ENCODE results near the gene HMG20B.

HMG20B gene

DNA sequence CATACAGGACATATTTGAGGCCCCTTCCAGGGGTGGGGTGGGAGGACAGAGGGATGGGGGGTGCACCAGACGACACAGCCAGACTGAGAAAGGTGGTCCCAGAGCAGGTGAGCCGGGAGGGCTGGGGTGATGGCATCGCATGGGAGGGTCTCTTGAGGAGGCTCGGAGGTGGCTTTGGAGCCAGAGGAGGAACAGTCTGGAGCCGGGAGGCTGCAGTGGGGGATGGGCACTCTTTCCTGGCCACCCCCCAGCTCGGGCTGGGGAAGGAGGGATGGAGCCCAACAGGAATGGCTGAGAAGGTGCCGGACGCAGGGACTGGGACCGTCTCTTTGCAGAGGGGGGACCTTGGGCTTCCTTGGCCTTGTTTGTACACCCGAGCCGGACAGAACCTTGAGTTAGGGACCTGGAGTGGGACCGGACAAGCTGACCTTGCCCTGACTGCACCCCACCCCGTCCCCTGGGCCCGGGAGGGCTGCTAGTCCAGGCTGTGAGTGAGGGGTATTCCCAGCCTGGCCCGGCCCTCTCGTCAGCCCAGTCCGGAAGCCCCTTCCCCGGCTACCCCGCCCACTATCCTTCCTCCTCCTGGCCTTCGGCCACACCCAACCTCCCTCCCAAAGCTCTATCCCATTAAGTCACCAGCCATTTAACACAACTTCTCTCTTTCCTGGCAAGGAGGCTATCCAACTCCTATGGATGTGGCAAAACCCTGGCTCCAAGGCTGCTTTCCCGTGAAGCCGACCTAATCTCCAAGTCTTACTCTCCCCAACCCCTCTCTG lies 34.7 kb downstream of the HMG20B start:
- DNase-seq (ENCODE audit: low read depth in 2 of 2), result no peak

DNA sequence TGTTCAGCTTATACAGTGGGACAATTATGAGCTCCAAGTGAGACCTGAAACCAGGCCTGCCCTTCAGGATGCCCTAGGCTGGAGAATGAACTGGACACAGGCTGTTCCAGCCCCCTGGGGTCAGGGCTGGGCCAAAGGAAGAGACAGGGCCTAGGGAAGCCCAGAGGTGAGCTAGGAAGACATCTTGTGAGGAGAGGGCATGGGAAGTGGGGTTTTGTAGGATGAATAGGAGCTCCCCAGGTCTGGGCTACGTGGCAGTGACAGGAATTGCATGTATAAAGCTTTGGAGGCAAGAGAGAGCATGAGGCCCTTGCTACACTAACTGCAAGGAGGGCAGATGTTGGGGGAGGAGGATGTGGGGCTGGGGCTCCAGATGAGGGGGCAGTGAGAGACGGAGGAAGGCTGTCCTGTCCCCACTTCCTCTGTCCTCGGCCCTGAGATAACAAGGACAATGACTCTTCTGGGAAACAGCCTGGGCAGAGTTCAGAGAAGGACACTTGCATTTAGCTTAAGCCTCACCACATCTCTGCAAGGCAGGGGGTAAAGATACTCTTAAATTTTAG lies 35.4 kb downstream of the HMG20B start:
- no peak for DNase-seq (ENCODE audit: low read depth in 2 of 2)

DNA sequence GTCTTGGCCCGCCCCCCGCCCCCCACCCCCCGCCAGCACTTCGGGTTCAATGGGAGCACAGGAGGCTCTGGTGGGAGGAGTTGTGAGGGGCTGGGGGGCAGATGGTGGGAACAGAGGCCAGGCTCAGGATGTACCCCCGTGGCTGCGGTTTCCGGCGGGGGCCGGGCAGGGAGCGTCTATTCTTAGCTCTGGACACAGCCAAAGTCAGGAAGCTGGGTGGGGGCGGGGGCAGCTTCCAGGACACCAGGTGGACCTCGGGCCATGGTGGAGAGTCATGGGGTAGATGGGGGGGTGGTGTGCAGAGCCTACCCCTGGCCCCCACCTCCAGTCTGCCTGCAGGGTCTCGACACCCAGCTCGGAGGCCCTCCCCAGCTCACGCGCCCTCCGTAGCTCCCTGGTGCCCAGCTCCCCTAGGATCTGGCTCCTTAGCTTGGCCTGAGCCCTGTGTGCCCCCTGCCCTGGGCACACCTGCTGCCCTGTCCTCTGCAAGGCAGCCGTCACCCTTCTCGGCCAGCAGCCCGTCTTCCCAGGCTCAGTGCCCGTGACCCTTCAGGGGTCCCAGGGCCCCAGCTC lies 36.1 kb downstream of the HMG20B start:
- no peak for DNase-seq (ENCODE audit: low read depth in 2 of 2)

DNA sequence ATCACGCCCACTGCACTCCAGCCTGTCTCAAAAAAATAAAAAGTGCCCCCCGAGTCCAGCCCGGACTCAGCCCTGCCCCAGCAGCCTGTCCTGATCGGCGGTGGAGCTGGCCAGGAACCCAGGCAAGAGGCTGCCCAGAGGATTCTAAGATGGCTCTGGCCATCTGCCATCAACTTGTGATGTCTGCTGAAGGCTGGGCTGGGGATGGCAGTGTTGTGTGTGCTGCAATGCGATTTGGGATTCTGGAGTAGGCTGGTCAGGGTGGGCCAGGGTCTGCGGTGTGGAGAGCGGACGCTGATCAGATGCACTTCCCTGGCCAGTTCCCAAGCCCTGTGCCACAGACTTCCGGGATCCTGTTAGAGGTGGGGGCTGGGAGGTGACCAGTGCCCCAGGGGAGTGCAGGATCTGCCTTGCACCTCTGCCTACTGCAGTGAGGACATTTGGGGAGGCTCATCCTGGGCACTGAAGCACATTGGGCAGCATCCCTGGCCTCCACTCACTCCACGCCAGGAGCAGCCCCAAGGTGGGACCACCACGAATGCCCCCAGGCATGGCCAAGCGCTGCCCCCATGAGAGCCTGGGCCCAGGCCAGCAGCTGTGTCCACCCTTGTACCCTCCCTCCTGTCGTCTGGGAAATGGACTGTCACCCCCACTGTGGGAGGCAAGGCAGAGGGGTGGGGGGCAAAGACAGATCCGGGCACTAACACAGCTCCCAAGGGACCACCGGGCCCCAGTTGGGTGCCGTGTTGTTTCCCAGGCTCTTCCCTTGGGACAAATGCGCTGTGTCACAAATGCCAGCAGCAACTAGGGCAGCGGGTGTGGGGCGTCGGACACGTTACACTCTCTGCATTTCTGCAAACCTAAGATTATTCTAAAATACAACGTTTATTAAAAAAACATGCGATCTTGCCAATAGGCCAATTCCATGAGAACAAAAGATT lies 37.3 kb downstream of the HMG20B start:
- DNase-seq (ENCODE audit: low read depth in 2 of 2), result no peak

DNA sequence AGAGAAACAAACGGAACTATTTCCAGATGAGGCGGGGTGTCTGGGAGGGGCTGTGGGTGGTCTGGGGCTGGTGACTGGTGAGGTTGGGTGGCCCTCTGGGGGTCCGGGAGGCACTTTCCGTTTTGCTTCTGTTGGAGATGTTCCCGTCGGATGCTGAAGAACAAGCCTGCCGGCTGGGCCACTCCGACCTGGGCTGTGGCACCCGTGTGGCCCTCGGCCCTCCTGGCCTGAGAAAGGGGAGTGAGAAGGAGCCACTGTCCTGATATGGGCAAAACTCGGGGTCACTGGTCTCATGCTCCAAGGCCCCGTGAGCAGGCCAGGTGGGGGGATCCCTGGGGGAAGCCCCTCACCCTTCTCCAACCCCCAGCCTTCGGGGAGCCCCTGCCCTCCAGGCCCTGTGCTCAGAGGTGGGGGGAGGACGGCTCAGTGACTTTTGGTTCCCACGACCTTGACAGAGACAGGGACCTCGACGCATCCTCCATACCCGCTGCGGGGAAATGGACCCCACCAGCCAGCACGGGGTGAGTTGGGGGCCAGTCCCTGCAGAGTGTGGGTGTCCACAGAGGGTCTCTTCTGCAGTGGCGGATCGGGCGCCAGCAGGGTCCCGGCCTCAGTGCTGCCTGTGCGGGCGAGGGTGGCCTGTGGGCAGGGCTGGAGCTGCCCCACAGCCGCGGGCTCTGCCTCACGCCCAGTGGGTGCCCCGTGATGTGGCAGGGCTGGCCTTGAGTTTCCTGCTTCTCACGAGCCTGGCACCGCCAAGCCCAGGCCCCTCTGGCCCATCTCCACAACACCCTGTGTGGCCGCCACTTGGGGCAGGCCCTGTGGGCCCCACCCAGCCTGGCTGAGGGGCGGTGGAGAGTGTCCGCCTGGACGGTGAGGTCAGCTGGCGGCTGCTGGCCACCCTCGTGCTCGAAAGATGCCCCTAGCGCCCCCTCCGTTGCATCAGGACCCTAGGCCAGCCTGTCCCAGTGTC lies 38.3 kb downstream of the HMG20B start:
- no peak for DNase-seq (ENCODE audit: low read depth in 2 of 2)

DNA sequence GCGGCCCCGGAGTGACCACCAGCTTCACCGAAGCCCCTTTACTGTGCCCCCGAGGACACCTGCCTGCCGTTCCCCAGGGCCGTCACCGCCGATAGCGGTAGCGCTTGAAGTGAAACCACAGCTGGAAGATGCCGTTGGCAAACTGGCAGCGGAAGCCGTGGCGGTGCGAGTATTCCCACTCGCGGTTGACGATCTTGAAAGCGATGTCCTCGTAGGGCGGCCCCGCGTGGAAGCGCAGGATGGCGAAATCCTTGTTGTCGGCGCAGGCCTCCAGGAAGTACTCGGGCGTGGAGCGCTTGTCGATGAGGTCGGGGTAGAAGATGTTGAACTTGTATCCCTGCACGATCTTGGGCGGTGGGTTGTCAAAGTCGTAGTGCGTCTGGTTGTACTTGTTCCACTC lies 39.1 kb downstream of the HMG20B start:
- no peak for DNase-seq (ENCODE audit: low read depth in 2 of 2)

DNA sequence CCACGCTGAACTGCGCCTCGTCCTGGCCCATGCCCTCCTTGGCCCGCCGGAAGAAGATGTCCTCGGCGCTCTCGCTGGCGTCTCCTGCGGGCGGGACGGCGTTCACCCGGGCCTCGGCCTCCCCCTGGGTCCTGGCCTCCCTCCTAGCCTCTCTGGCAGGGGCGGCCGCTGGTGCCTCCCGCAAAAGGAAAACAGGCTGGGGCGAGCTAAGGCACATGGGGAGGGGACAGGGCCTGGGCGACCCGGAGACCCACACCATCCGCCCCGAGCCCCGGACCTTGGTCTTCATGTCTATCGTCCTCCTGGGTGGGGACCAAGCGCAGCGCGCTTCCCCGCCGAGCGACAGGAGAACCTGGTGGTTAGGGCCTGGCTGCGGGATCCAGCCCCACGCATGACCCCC lies 39.6 kb downstream of the HMG20B start:
- DNase-seq (ENCODE audit: low read depth in 2 of 2), result no peak

DNA sequence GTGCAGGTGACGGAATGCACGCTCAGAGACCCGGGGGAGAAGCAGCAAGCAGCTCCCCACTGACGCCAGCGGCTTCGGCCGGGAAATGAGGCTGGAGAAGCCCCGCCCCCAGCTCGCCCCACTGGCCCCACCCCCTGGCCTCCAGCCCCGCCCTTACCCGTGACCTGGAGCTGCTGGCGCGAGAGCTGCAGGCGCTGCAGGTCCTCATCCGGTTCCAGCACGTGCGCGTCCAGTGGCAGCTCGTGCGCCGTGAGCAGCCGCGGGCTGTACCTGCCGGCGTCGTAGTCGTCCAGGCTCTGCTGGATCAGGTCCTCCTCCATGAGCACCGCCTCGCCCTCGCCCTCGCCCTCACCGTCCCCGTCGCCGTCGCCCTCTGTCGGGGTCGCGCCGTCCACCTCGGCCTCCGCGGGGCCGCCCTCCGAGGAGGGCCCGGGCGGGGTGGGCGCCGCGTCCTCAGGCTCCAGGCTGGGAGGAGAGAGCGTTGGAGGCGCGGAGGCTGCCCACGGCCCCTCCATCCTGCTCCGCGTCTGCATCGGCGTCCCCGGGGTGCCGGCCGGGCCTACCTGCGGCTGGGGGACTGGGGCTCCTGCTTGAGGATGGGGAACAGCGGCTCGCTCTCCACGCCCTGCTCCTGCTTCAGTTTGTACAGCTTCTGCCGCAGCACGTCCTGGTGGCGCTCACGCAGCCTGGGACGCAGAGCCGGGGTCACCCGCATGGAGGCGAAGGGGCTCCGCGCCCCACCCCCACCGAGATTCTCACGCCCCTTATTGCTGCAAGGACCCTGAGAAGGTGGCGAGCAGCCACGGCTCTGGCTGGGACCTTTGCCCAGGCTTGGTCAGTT lies 40.4 kb downstream of the HMG20B start:
- DNase-seq (ENCODE audit: low read depth in 2 of 2), result no peak

DNA sequence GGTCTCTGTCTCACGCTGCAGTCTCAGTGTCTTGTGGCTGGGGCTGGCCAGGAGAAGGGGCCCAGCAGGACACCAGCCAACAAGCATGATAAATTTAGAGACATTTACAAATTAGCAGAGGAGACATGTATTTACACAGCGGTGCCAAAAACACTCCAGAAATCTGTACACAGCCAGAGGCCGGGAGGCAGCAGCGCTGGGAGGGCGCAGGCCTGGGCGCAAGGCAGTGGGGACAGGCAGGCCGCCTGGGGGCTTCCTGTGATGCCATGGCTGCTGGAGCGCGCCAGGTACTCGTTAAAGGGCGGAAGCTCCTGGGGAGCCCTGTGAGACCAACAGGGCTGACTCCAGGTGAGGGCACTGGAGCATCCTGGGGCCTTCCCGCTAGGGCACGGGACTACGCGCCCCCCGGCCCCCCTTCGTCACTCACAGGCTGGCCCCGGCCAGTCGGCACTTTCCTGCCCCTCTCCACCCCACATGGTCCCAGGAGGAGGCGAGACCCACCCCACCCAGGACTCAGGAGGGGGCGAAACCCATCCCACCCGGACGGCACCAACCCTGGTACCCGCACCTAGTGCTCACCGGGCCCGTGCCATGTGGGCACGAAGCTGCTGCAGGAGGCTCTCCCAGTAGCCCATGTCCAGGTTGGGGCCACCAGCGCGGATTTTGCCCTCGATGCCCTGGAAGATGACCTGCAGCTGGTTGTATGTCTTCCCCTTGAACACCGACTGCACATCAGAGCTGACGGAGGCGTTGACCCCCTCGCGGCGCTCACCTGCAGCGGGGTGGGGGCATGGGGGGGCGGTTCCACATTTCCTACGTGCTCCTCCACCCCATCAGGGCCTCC lies 41.3 kb downstream of the HMG20B start:
- DNase-seq (ENCODE audit: low read depth in 2 of 2), result no peak

DNA sequence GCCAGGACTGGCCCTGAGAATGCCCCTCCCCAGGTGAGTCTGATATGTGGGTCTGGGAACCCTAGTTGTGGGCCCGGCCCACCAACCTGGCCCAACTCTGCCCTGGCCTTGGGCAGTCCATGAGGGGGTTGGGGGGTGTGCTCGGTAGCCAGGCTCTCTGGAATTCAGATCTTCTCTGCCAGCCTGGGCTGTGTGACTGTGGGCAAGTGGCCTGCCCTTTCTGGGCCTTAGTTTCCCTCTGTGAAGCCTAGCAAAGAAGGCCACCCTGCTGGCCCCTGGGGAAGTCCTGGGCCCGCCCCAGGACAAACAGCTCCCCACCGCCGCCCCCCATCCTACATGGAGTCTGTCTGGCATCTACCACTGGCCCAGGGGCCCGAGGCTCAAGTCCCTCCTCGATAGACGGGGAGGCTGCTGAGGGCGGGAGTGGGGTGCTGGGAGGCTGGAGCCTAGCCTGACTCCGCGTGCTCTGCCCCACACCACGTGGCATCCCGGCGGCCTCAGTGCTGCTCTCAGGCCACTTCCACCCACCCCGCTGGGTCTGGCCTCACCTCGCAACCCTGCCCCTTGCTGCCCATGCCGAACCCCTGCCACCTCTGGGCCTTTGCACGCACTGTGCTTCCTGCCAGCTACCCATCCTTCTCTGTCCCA lies 42.2 kb downstream of the HMG20B start:
- DNase-seq (ENCODE audit: low read depth in 2 of 2), result no peak

DNA sequence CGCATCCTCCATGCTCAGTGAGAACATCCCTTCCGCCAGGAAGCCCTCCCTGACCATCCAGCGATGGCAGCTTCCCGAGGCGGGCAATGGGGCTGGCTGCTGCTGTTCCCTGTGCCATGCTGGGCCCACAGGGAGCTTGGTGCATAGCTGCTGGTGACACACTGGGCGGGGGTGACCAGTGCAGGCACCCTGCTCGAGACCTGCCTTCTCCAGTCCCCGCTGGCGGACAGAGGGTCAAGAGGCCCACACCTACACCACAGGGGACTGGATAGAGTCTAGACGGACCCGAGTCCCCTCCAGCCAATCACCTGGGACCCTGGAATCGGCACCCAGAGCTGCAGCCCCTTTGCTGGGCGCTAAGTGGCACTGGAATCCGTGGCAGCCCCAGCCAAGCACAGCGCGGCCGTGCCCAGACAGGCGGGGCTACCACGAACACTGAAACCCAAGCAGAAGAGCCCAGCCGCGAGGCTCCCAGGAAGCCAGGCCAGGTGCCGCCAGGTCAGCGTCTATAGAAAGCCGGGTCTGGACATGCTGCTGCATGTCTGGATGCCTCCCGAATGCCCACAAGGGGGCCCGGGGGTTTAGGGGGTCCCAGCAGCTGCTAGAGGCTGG lies 42.9 kb downstream of the HMG20B start:
- no peak for DNase-seq (ENCODE audit: low read depth in 2 of 2)

DNA sequence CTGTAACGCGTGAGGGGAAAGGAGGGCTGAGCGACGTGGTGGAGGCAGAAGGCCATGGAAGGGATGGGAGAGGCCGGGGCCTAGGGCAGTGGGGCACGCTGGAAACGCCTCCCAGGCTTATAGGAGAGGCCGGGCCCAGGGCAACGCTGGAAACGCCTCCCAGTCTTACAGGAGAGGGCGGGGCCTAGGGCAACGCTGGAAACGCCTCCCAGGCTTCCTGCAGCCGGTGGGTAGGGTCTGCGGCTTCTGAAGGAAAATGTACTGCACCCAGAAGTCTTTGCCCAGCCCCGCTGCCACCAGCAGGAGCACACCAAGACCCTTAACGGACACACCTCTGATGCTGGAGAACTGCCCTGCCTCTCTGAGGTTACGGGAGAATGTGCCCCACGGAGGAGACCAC lies 44.7 kb downstream of the HMG20B start:
- DNase-seq (ENCODE audit: low read depth in 2 of 2), result no peak

DNA sequence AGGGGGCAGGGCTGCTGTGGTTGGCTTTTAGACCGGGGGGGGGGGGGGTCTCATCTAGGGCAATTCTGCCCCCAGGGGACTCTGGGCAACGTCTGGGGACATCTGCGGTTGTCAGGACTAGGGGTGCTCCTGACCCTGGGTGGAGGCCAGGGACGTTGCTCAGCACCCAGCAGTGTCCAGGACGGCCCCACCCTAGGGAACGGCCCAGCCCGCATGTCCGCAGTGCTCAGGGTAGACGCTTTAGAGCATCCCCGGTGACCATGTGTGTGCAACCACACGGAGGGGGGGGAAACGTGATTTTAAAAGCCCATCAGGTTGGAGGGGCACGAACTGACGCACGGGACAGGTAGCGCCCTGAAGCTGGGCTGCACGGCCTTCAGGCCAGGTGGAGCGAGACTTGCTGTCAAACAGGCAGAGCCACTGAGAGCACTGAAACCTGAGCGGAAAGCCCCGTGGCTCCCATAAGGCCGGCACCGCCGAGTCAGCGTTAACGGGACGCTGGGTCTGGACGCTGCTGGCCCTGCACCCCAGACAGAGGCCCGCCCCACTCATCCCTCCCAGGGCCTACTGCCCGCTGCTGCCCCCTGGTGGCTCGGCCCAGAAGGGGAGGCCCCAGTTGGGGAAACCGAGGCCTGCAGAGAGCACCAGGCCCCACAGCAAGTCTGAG lies 45.5 kb downstream of the HMG20B start:
- DNase-seq (ENCODE audit: low read depth in 2 of 2), result peak; percentile 18 to 24

DNA sequence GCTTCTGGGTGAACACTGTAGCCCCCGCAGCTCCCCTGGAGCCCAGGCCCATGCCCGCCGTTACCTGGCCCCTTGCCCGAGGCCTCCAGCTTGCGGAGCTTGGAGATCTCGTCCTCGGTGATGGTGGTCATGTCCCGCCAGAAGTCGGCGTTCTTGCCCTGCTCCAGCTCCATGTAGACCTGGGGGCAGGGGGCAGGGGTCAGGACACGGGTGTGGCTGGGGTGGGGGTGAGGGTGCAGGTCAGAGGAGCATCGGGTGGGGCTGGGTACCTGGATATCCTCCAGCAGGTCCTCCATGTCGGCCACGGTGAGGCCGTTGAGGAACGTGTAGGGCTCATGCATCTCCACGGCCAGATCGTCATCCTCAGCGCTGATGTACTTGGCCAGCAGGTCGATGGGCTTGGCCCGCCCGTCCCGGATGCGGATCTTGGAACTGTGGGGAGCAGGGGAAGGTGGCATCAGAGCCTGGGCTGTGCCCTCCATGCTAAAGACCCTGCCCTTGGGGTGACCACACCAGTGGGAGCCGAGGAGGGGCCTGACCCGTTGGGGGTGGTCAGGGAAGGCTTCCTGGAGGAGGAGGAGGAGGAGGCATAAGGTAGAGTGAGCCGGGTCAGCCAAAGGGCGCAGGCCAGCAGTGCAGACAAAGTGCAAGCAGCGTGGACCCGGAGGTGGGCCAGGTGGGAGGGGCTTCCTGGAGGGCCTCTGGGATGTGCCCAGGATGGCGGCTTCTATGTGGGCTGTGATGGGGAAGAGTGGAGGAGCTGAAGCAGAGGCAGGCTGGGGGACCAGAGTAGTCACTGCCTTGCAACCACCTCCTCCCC lies 46.3 kb downstream of the HMG20B start:
- DNase-seq (ENCODE audit: low read depth in 2 of 2), result no peak

DNA sequence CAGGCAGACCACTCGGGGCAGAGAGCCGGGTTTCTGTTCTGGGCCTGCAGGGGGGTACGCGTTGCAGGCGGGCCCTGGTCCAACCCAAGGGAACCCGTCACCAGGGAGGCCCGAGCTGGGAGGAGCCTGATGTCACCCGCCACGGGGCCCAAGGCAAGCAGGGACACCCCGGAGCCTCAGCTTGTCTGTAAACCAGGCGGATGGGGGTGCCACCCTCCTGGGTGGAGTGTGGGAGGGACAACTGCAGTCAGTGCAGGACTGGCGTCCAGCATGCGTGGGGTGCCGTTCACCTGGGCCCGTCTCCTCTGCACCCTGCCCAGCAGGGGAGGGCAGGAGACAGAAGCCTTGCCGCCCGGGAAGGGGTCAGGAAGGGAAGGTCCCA lies 46.9 kb downstream of the HMG20B start:
- no peak for DNase-seq (ENCODE audit: low read depth in 2 of 2)

DNA sequence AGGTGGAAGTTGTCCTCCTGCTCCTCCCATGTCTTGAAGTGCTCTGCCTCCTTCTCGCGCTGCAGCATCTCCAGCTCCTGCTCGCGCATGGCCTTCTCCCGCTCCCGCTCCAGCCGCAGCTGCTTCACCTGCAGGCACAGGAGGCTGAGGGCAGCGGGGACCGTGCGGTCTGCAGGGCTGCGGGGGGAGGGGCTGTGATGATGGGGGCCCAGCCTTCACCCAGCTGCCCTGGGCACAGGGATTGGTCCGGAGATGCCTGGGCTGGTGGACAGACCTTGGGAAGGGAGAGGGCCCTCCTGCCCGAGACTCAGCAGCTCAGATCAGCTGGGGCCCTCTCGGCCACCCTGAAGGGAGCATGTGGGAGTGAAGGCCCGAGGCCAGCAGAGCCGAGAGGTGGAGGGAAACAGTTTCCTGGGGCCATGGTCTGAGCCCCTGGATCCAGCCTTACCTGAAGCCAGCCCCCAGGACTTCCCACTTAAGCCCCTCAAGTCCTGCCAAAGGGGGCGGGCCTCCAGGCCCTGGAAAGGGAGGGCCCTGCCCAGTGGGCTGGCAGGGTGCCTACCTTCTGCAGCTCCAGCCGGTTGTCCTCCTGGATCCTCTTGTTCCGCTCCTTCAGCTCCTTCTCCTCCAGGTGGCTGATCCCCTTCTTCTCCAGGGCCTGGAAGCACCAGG lies 47.5 kb downstream of the HMG20B start:
- DNase-seq (ENCODE audit: low read depth in 2 of 2), result no peak
